Stimulated activated CD8-positive, alpha-beta memory T cell treated with anti-CD3 and anti-CD28 coated beads, Interleukin-4, amount 100 ng/mL, for 48 hours (primary cell): Measurements from ENCODE around the gene IGSF21.

Experiments used
- DNase-seq: peaks from one replicate; pipeline ENCODE4 v3.0.0-alpha.2; 2020

The IGSF21 gene

DNA sequence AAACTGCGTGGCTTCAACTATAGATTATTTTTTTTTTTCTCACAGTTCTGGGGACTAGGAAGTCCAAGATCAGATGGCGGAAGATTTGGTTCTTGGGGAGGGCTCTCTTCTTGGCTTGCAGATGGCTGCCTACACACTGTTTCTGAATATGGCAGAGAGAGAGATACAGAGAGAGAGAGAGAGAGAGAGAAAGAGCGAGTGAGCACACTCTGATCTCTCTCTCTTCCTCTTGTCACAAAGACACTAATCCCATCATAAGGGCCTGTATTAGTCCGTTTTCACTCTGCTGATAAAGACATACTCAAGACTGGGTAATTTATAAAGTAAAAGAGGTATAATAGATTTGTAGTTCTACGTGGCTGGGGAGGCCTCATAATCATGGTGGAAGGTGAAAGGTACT, 79.5 kb downstream of the IGSF21 start:
- DNase-seq: no peak

DNA sequence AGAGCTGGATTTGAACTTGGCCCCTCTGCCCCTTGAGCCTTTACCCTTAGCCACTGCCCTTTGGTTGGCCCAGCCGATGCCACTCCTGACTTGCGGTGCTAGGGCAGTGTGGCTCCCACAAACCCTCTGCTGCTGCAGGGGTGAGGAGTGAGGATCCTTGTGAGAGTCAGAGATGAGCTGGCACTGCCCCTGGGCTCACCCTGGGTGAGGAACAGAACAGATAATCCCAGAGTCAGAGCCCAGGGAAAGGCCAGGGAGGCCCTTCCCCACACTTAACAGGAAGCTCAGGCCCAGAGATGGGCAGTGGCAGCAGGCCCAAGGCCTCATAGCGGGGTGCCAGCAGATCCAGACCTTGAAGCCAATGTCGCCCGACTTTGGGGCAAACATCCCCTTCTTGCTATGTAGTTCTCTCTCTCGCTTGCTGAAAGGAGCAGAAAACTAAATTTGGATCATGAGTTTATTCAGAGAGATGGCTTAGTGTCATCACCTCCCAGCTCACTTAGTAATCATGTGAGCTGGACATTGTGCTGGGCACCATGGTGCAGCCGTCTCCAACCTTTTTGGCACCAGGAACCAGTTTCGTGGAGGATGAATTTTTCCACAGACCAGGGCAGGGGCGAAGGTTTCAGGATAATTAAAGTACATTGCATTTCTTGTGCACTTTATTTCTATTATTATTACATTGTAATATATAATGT, 81.4 kb downstream of the IGSF21 start:
- no peak for DNase-seq

DNA sequence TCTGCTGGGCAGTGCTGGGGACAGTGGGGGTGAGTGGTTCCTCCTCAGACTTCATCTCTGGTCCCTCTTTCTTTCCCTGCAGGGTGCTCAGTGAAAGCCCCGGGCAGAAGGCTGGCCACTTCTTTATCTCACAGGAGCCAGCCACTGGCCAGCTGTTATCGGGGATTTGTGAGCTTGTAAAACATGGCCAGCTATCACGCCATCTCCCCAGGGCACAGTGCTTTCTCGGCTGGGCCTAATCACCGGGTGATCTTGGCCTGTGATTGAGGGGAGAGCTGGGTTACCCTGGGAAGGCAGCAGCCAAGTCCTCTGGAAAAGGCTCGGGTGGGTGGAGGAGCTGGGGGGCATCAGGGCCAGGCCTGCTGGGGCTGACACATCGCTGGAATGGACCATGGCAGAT, 83.0 kb downstream of the IGSF21 start:
- no peak for DNase-seq

DNA sequence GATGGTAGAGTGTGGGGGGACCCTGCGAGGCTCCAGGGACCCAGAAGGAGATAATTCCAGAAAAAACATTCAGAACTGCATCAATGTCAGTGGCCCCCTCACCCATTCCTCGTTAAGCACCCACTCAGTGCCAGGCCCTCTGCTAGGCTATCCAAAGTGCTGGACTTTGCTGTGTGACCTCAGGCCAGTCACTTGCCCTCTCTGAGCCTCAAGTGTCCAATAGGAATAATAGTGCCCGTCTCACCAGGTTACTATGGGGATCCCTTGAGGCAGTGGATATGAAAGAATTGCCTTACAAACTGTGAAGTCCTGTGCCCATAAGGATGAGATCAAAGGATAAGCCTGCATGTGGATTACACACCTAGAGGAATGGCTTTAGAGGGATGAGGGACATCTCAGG, 83.4 kb downstream of the IGSF21 start:
- DNase-seq: no peak

DNA sequence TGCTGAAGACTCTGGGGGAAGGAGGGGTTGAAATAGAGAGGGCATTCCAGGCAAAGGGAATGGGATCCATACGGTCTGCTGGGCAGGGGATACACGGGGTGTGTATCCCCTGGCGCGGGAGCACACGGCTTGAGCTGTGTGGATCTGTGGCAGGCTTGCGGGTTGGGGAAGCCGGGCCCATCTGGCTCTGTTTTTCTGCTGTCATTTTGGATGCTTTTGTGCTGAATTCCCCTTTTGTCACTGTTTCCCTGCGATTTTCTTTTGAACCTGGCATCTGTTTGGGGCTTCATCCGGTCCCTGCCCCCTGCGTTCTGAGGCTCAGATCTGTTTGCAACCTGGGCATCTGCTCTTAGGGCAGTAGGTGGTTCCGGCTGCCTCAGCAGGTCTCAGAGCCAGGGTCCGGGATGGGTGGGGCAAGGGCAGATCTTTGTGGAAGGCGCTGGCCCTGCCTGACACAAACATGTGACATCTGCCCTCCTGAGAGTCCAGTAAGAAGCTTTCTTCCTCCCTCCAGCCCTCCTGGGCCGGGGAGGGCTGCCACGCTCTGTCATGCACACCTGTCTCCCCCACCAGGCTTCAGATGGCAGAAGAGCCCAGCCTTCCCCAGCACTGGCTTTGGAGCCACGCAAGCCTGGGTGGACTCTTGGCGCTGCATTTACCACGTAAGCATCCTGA, 84.0 kb downstream of the IGSF21 start:
- DNase-seq: no peak

DNA sequence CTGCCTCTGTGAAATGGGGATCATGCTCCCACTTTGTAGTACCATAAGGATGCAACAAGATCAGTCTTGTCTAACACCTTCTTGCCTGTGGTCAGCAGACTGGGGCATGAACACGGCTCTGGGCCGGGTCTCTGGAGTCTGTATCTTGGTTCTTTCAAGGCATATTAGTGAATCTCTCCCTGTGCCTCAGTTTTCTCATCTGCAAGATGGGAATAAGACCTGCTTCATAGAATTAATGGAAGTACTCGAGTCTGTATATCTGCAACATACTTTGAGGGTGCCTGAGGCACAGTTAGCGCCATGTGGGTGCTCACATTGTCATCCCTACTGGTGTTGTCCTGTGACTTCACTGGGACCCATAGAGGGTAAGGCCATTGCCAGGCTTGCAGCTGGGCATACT, 84.6 kb downstream of the IGSF21 start:
- no peak for DNase-seq

DNA sequence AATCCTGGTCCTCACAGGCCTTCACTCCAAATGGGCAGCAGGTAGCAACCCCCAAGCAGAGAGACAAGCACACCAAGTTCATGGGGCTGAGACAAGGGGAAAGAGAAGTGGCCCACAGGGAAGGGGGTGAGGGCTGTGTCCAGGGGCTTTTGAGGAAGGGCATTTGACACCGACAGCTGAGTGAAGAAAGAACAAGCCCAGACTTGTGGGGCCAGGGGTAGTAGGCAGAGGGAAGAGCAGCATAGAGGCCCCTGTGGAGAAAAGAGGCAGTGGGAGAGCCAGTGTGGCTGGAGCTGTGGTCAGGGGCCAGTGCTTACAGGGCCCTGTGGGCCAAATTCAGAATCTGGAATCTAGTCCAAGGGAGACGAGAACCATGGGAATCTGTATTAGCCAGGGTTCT, 85.4 kb downstream of the IGSF21 start:
- no peak for DNase-seq

DNA sequence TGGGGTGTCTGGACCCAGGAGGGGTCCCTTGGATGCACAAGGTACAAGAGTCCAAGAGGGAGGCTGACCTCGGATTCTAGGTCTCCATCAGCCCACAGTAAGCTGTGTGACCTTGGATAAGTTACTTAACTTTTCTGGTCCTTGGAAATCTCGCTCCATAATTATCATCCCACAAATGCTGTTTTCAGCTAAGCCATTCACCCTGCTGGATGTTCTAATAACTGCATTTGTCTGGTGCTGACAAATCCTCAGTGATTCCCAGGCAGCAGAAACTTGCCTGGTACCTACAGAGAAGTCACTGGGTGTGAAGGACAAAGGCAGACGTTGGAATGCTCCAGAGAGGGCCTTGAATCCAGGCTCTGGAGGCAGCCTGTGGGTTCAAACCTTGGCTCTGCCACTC, 89.7 kb downstream of the IGSF21 start:
- DNase-seq: no peak

DNA sequence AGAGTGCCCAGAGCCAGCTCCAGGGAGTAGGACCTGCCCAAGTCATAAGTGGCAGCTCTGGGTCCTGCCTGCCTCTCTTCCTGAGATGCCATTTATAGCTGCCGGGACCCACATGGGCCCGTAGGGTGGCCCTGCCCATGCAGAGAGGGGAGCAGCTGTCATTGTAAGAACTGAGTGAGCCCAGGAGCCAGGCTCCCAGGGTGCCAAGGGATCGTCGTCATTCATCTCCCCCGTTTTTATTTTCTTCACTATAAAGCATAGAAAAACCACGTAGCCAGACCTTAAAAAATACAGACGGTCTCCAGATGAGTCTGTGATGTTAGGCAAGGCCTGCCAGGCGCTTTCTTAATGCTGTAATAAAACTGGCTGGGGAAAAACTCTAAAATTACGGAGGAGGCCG, 90.7 kb downstream of the IGSF21 start:
- DNase-seq: no peak

DNA sequence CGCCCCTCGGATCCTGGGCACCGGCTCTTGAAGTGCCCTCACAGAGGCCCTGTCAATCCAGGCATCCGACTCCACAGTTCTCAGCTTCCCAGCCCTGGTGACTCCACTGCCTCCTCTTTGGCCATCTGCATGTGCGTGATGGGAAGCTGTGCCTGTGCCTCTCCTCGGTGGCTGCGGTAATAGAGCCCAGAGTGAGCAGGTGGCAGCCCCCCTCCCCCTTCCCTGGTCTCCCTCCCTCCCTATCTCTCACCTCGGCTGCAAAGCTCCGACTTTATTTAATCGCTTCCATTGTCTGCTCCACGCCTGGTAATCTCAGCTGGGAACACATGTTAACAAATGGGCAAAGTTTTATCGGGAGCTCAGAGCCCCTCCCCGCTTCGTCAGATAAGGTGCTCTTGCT, 91.9 kb downstream of the IGSF21 start:
- DNase-seq: no peak

DNA sequence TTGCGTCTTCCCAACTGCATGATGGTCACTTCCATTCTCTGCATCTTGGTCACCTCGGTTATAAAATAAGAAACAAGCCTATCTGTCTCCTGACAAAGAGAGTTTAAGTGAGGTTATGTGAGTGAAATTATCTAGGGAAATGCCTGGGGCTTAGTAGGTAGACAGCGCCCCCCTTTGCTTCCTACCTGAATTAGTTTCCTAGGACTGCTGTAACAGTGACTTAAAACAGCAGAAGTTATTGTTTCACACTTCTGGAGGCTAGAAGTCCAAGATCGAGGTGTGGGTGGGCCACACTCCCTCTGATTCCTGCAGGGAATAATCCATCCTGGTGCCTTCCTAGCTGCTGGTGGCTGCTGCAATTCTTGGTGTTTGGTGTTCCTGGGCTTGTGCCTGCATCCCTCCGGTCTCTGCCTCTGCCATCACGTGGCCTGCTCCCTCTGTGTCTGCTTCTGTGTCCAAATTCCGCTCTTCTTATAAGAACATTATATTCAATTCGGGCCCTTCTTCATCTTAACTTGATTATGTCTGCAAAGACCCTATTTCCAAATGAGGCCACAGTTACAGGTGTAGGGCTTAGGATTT, 92.6 kb downstream of the IGSF21 start:
- DNase-seq: no peak

DNA sequence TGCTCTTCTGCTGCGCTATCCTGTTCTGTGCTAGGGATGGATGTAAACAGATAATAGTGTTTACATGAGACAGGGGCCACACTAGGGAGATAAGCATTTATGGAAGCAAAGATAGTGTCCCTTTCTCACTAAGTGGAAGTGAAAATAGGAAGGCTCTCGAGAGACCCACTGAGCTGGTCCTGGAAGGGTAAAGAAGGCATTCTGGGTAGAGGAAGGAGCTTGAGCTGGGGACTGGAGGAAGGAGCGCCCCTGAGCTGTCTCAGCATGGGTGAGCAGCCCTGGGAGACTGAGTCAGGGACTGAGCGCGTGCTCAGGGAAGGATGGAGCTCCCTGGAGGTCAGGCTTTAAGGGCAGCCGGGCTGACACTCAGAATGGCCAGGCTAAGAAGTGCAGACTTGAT, 93.3 kb downstream of the IGSF21 start:
- no peak for DNase-seq

DNA sequence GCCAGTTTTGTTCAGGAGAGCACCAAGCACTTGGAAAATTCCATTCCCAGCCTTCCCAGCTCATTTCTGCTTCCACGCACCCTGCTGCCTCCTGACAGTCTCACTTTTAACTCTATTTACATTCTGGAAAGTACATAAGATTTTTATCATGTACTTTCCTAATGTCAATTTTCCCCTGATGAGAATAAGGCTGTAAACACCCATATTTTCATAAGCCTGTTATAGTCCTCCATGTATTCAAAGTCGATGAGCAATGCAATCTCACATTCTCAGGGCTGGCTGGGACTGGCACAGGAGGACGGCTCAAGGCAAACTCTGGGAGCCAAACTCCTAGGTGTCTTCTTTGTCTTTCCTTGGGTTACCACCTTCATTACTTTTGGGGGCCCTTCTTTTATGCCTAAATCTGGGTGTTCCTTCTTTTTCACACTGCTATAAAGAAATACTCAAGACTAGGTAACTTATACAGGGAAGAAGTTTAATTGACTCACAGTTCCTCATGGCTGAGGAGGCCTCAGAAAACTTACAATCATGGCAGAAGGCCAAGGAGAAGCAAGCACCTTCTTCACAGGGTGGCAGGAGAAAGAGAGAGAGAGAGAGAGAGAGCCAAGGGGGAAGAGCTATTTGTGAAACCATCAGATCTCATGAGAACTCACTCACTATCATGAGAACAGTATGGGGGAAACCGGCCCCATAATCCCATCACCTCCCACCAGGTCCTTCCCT, 94.6 kb downstream of the IGSF21 start:
- no peak for DNase-seq

DNA sequence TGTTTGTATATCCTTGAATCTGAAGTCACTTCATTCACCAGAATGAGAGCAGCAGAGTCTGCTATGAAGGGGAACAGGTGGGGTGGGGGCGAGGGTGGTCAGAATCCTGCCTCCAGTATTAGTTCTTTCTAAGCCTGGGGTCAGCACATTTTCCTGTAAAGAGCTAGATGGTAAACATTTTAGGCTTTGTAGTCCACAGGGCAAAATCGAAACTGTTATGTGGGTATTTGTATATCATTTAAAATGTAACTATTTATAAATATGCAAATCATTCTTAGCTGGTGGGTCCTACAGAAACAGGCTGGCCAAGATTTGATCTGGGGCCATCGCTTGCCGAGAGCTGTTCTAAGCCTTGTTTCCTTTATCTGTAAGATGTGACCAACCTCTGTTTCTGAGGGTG, 96.0 kb downstream of the IGSF21 start:
- DNase-seq: no peak

DNA sequence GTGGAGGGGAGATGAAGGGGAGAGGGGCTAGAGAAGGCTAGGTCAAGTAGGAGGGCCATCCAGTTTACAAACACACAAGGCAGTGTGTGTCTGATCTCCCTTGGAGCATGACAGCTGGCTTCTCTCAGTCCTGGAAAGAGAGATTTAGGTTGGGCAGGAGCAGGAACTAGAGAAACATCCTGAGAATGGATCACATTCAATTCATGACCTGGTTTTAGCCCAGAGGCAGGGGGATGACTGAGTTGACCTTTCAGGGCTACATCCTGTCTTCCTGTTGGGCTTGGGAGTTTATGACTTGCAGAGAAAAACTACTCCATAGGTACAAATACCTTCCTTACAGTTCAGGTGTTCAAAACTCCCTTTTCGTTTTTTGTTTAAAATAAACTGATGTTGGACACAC, 97.0 kb downstream of the IGSF21 start:
- no peak for DNase-seq

DNA sequence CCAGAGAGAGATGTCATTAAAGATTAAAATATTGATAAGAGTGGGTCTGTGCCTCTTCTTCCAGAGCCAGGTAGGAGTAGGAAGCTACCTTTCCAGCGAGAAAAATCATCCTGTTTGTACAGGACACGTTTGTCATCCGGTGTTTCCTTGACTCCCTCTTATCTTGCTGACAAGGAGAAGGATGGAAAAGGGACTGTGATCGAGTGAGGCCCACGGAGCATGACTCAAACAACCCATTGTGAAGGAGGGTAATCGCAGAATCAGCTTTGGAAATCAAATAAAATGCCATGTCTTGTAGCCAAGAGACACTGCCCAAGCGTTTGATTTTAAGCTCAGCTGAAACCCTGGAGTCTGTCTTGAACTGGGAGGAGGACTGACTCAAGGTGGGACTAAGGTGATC, 97.7 kb downstream of the IGSF21 start:
- DNase-seq: no peak

DNA sequence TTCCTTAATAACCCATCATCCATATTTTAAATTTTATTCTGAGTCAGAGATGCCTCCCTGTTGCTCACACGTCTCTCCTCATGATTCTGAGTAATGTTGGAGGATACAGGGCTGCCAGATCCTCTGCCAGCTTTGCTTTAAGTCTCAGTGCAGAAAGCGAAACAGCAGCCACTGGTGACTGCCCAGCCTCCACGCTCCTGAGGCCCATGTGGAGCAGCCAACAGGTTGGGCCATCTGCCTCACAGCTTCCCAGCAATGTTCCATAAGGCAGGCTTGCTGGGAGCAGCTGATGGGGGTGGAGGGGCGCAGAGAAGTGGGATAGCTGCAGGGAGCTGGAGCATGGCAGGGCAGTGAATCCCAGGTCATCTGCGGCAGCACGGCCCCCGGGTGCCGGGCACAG, 104.2 kb downstream of the IGSF21 start:
- DNase-seq: no peak

DNA sequence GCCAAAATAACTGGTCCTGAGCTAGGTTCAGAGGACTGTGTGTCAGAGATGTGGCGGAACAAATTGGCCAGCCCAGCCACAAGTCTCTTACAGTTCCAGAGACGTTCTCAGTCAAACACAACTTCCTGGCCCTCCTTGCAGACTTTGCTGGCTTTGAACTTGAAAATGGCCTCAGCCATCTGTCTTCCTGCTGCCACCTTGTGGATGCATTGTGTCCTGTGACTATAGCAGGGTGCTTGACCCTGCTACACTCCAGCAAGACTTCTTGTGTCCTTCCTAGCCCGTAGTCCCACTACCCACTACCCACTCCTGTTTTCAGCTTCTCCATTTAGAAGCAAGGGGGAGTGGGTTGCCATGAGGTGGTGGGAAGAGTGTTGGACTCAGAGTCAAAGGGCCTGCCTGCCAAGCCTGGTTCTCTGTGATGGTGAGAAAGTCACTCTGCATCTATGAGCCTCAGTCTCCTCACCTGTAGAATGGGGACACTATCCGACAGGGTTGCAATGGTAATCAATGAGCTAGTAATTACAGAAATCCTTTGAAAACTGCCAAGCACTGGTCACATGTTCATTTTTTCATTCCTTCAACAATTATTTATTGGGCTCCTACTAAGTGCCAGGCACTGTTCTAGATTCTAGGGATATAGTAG, 109.9 kb downstream of the IGSF21 start:
- DNase-seq: no peak

DNA sequence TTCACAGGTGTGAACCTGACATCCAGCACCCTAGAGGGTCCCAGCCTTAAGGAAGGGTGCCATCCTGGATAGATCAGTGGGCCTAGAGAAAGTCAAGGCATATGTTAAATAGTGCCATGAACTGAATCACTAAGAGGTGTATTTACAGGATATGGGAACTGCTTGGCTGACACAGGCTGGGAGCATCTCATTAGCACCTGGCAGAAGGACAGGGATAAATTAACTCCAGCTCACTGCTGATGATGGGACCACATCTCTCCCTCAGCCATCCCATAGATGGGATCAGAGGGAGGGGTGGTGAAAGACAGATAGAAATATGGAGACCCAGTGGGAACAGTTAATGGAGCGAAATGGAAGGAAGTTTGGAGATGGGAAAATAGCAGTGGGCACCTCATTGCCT, 122.0 kb downstream of the IGSF21 start:
- no peak for DNase-seq

DNA sequence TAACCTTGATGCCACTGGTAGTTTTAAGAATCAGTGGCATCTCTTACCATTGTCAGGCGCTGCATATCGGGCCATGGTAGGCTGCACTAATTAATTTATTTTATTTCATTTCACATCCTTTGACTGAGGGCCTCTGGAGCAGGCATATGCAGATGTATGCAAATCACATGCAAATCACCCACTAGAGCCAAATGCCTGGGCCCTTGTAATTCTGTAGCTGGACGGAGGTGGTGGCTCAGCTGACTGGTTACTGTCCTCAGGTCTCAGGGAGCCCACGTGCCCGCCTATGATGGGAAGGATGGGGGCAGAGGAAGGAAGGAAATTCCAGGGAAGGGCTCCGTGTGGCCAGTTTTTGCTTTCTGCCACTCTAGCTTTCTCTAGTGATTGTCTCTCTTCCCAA, 122.7 kb downstream of the IGSF21 start:
- no peak for DNase-seq

DNA sequence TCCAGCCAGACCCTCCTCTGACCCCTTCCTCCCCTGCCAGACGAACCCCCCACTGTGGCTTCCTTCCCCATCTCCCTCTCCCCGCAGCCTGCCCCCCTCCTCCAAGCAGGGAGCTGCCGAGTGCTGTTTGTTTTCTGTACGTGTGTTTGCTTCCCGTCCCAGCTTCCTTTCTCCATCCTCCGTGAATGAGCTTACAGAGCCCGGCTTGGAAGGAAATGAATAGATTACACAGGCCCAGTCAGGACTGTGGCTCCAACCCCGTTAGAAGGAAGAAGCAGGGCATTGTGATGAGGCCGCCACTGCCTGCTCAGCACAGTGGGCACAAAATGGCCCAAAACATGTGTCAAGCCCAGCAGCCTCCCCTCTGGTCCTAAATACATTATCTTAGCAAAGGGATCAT, 123.2 kb downstream of the IGSF21 start:
- no peak for DNase-seq

DNA sequence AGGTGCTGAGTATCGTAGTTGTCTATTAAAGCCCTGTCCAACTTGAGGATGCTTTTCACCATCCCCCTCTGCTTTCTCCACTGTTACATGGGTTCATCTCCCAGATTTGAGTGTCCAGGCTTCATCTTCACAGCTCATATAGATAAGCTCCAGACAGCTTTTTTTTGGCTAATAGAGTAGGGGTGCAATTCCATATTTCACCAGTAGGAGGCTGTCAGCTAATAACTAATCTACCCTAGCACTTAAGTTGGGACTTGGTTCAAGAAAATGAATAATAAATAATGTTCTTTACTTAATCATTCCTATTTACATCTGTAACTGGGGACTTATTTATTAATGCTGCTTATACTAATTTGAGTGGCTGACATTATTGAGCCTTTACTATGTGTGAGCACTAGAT, 124.5 kb downstream of the IGSF21 start:
- no peak for DNase-seq

DNA sequence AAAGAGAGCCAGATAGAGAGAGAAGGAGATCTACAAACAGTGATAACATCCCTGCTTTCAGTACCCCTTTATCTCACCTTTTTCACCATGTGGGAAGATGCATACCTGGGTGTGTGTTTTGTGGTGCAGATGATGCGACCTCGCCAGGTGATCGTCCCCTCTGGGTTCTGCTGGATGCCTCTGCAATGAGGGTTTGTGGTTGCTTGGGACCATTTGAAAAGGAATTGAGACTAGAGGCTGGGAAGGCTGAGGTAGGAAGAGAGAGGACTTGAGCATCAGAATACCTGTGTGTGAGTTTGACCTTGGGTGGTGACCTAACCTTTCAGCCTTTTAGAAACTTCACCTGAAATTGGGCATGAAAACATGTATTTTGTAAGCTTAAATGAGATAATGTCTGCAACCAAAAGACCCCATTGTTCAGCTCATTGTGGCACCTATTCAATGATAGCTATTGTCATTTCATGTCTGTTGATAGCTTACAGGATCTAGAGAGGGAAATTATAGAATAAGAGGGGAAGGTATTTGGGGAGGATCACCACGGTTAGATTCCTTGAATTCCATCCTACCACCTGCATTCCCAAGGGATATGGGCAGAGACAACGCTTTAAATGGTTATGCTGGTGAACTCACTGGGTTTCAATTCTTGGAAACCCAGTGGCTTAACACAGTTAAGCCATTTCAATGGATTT, 125.7 kb downstream of the IGSF21 start:
- no peak for DNase-seq
